GM12878 (cell line): ENCODE measurements around the gene SMOC1. TPM values are rescaled to one million over a fixed set of nuclear protein-coding genes. Genes with fewer than 3 reads are reported as not detected.

Source experiments
- ATAC-seq: fragments of 200-7000 bp; cut with Tn5 transposase; 3 replicates; pipeline ENCODE4 v1.9.1; 2020; ENCODE audit warnings: mild to moderate bottlenecking, moderate library complexity
- BruUV-seq: library from RNA; stranded (reverse); fragments of 400-500 nt; replicated peaks from 2 replicates; lab custom pipeline; 2021; lab: Mats Ljungman, UMichigan
- CTCF ChIA-PET: fragments of 300-600 bp; sonication (Branson Sonifier 250); formaldehyde crosslinking; extraction: SDS; loops from one replicate; lab custom pipeline; 2021; ENCODE audit warnings: inconsistent platforms; lab: Yijun Ruan, JAX
- POLR2A ChIA-PET: fragments of 350-600 bp; formaldehyde crosslinking; extraction: SDS; loops from one replicate; lab custom pipeline; 2021; ENCODE audit warnings: inconsistent platforms; lab: Charles Lee
- RAD21 ChIA-PET: fragments of 300-600 bp; sonication (Branson Sonifier 250); formaldehyde crosslinking; loops from one replicate; lab custom pipeline; 2023; ENCODE audit warnings: antibody characterized with exemption; ENCODE audit not compliant: unreplicated experiment; lab: Charles Lee
- SMC1A ChIA-PET: fragments of 300-600 bp; sonication (Branson Sonifier 250); formaldehyde crosslinking; loops from one replicate; lab custom pipeline; 2023; ENCODE audit not compliant: unreplicated experiment, uncharacterized antibody; lab: Charles Lee
- DNase-seq: peaks from one replicate; pipeline ENCODE4 v3.0.0-alpha.2; 2011; ENCODE audit warnings: low read depth, low spot score
- FAIRE-seq: peaks from 3 replicates; lab custom pipeline; 2011; peaks lifted over from hg19 to GRCh38; lab: Jason Lieb, UNC
- H2AFZ ChIP-seq: 2 replicates; pipeline ENCODE4 v1.6.0; 2011; ENCODE audit warnings: low read depth, low read length, control low read depth; ENCODE audit not compliant: control insufficient read depth
- H3K27ac ChIP-seq: 2 replicates; pipeline ENCODE4 v1.5.1; 2011; ENCODE audit warnings: control low read depth; ENCODE audit not compliant: control insufficient read depth, insufficient read depth
- H3K27me3 ChIP-seq, 2 experiments: replicated peaks in 1 of 2; 2 replicates each; pipeline versions ENCODE4 v1.6.0 to v1.6.1; 2011; ENCODE audit warnings: low read length in 1 of 2; ENCODE audit not compliant: control insufficient read depth in 2 of 2, insufficient read depth in 2 of 2
- H3K36me3 ChIP-seq, 2 experiments: 2 replicates each; pipeline ENCODE4 v1.5.1; 2011; ENCODE audit warnings: low read length in 1 of 2; ENCODE audit not compliant: control insufficient read depth in 2 of 2, insufficient read depth in 2 of 2
- H3K4me1 ChIP-seq: 2 replicates; pipeline ENCODE4 v1.6.1; 2011; ENCODE audit warnings: mild to moderate bottlenecking, low read length, moderate library complexity, mixed read lengths; ENCODE audit not compliant: control insufficient read depth, insufficient read depth
- H3K4me2 ChIP-seq: 2 replicates; pipeline ENCODE4 v1.6.0; 2011; ENCODE audit warnings: control low read depth; ENCODE audit not compliant: control insufficient read depth, insufficient read depth
- H3K4me3 ChIP-seq: fragments of 200-600 bp; sonication (generic); 2 replicates; pipeline ENCODE4 v1.5.1; 2016
- H3K79me2 ChIP-seq: 2 replicates; pipeline ENCODE4 v1.6.0; 2011; ENCODE audit warnings: low read length; ENCODE audit not compliant: control insufficient read depth, insufficient read depth
- H3K9ac ChIP-seq: 2 replicates; pipeline ENCODE4 v1.8.0; 2011; ENCODE audit warnings: low read length, control low read depth, mixed read lengths; ENCODE audit not compliant: control insufficient read depth, insufficient read depth
- H3K9me3 ChIP-seq: replicated peaks from 3 replicates; pipeline ENCODE4 v1.5.1; 2011; ENCODE audit warnings: mild to moderate bottlenecking, low read length; ENCODE audit not compliant: control insufficient read depth, insufficient read depth
- H4K20me1 ChIP-seq: 2 replicates; pipeline ENCODE4 v1.6.0; 2011; ENCODE audit not compliant: control insufficient read depth, insufficient read depth
- CEBPB ChIP-seq, 2 experiments: fragments of 150-350 bp in 1 of 2; IDR thresholded peaks; 2 replicates each; pipeline ENCODE4 v1.6.1; 2012 to 2014; ENCODE audit warnings: low read depth in 2 of 2, low read length in 2 of 2, borderline replicate concordance in 1 of 2, inconsistent platforms in 1 of 2
- CREM ChIP-seq: IDR thresholded peaks from 2 replicates; pipeline ENCODE4 v1.6.1; 2014; ENCODE audit warnings: antibody characterized with exemption, low read depth
- EP300 ChIP-seq, 2 experiments: fragments of 150-350 bp in 1 of 2; IDR thresholded peaks; 2 replicates each; pipeline ENCODE4 v1.6.1; 2011 to 2012; ENCODE audit warnings: low read depth in 2 of 2, low read length in 2 of 2, borderline replicate concordance in 1 of 2, improper control_type of control experiment in 1 of 2, inconsistent platforms in 1 of 2; ENCODE audit not compliant: control insufficient read depth in 1 of 2
- EZH2 ChIP-seq: IDR thresholded peaks from 2 replicates; pipeline ENCODE4 v1.6.1; 2012; ENCODE audit warnings: low read depth, mild to moderate bottlenecking, control low read depth, inconsistent platforms, low read length, borderline replicate concordance; ENCODE audit not compliant: control insufficient read depth
- FOS ChIP-seq: IDR thresholded peaks from 3 replicates; pipeline ENCODE4 v1.6.1; 2011; ENCODE audit warnings: borderline replicate concordance; ENCODE audit not compliant: insufficient read length; ENCODE audit errors: extremely low read depth
- FOXM1 ChIP-seq: IDR thresholded peaks from 2 replicates; pipeline ENCODE4 v1.6.1; 2012; ENCODE audit warnings: low read depth, mild to moderate bottlenecking, inconsistent platforms, low read length, moderate library complexity
- IKZF1 ChIP-seq: fragments of 450-650 bp; conservative IDR thresholded peaks from 2 replicates; pipeline ENCODE4 v1.6.1; 2017; ENCODE audit warnings: antibody characterized with exemption, mild to moderate bottlenecking
- RUNX3 ChIP-seq: IDR thresholded peaks from 2 replicates; pipeline ENCODE4 v1.6.1; 2012; ENCODE audit warnings: low read length, inconsistent platforms
- WGBS: methylation state at CpG from one replicate; pipeline ENCODE4 v1.1.6; 2016; ENCODE audit warnings: low lambda C conversion rate; ENCODE audit not compliant: insufficient replicate concordance, insufficient coverage; ENCODE audit errors: missing lambda C conversion rate; 5-methylcytosine and 5-hydroxymethylcytosine counted together
- in situ Hi-C: fragments of 300-500 bp; cut with MboI; formaldehyde crosslinking; loops from 9 replicates; pipeline ENCODE4 v1.14.3; 2018; ENCODE audit warnings: mixed read lengths
- intact Hi-C: fragments of 100-400 bp; cut with micrococcal nuclease; formaldehyde crosslinking; loops from one replicate; pipeline ENCODE4 v1.14.2; 2022; ENCODE audit not compliant: unreplicated experiment
- polyA plus RNA-seq, 11 experiments: library from polyadenylated mRNA; depleted of rRNA in 4 of 11; unstranded in 6 of 11; stranded (reverse) in 5 of 11; fragments of >200 nt; fragmentation: Nextera tagmentation in 4 of 11; fragmentation: Illumina TruSeq in 1 of 11; extraction: Ambion mirVana in 4 of 11; extraction: Trizol in 1 of 11; gene quantifications; 1 replicate in 1 of 11; 2 replicates in 10 of 11; pipeline versions ENCODE4 v1.2.1 to v1.2.3, GENCODE V29; 2011 to 2016; ENCODE audit warnings: inconsistent platforms in 2 of 11, missing spikeins in 2 of 11, low read depth in 1 of 11
- total RNA-seq, 4 experiments: library from RNA; depleted of rRNA in 3 of 4; stranded (reverse); fragments of >200 nt in 3 of 4; fragmentation: Illumina TruSeq in 1 of 4; extraction: Trizol in 1 of 4; gene quantifications; 2 replicates each; pipeline versions ENCODE4 v1.2.1 to v1.2.3, GENCODE V29; 2013 to 2021
- TF ChIP-seq, protein P1 (sequence below): fragments of 450-650 bp; IDR thresholded peaks from 2 replicates; pipeline ENCODE4 v1.6.1; 2017; ENCODE audit warnings: mild to moderate bottlenecking, moderate library complexity
- TF ChIP-seq, protein P2 (sequence below): IDR thresholded peaks from 2 replicates; pipeline ENCODE4 v1.6.1; 2012; ENCODE audit warnings: low read depth, low read length, improper control_type of control experiment
- TF ChIP-seq, protein P3 (sequence below): fragments of 150-350 bp; IDR thresholded peaks from 2 replicates; pipeline ENCODE4 v1.6.1; 2016; ENCODE audit warnings: low read depth, low read length
- TF ChIP-seq, protein P4 (sequence below): fragments of 450-650 bp; IDR thresholded peaks from 2 replicates; pipeline ENCODE4 v1.6.1; 2018; ENCODE audit warnings: borderline replicate concordance, mild to moderate bottlenecking; ENCODE audit not compliant: partially characterized antibody

SMOC1 gene
- total and polyA plus RNA-seq, 10 of the 15 experiments (the other 5 are each of a cell fraction or from before 2014, with no cell fraction given): 0.03 to 0.26 (median 0.14) TPM; not detected in 7

DNA sequence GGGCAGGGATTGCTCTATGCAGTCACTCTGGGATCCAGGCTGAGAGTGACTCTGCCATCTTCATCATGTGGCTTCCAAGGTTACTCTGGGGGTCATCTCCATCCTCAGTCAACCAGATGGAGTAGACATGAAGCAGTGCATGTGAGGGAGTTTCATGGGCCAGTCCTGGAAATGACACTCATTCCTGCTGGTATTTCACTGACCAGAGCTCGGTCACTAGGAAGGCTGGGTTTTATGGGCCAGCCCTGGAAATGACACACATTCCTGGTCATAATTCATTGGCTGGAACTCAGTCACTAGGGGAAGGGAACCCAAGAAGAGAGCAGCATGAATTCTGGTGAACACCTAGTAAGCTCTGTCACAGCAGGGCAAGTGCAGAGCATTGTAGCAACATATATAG lies 144.7 kb downstream of the SMOC1 start:
- no peak overlapping the region for H3K27ac ChIP-seq
- DNase-seq (no peak), FAIRE-seq (no peak), ATAC-seq (no peak)
- no peaks in the 10 kb centered on the region for H4K20me1 ChIP-seq
- no TSS peak for BruUV-seq
- in situ Hi-C loops: loop anchor here (10.0 kb wide), 1 partner anchor 439 kb away; no protein-coding TSS in a partner anchor
- no peak overlapping the region for H3K4me2 ChIP-seq
- H3K79me2 ChIP-seq: no peaks in the 10 kb centered on the region
- ChIA-PET CTCF (interaction anchor here (1.3 to 1.5 kb wide), 3 partner anchors 11 to 205 kb away, joined by 3 to 4 read pairs (median 4); no protein-coding TSS in a partner anchor), SMC1A (interaction anchor here (0.8 to 1.4 kb wide), 2 partner anchors 147 to 206 kb away, joined by 3 read pairs; no protein-coding TSS in a partner anchor), RAD21 (interaction anchor here (0.8 to 1.4 kb wide), 2 partner anchors 147 to 293 kb away, joined by 3 to 4 read pairs; no protein-coding TSS in a partner anchor), POLR2A (no interaction called here)
- no peak overlapping the region for H3K4me3 ChIP-seq
- intact Hi-C loops: no loop called here
- H2AFZ ChIP-seq: no peak overlapping the region
- no peaks in the 10 kb centered on the region for H3K36me3 ChIP-seq
- no peaks in the 10 kb centered on the region; a peak in 1 of 4 replicates for H3K27me3 ChIP-seq
- H3K9ac ChIP-seq: no peak overlapping the region
- H3K4me1 ChIP-seq: peaks cover 6% of the 10 kb centered on the region
- WGBS: 0% methylated on average over 1 of the region's 1 CpG
- no peaks in the 10 kb centered on the region for H3K9me3 ChIP-seq
- no peak for TF ChIP-seq EP300 (IDR thresholded peaks at IDR 0.05; ENCODE audit: borderline replicate concordance in 1 of 2, control insufficient read depth in 1 of 2, low read depth in 2 of 2, low read length in 2 of 2)
- no peak for TF ChIP-seq RUNX3
- TF ChIP-seq, protein P1, sequence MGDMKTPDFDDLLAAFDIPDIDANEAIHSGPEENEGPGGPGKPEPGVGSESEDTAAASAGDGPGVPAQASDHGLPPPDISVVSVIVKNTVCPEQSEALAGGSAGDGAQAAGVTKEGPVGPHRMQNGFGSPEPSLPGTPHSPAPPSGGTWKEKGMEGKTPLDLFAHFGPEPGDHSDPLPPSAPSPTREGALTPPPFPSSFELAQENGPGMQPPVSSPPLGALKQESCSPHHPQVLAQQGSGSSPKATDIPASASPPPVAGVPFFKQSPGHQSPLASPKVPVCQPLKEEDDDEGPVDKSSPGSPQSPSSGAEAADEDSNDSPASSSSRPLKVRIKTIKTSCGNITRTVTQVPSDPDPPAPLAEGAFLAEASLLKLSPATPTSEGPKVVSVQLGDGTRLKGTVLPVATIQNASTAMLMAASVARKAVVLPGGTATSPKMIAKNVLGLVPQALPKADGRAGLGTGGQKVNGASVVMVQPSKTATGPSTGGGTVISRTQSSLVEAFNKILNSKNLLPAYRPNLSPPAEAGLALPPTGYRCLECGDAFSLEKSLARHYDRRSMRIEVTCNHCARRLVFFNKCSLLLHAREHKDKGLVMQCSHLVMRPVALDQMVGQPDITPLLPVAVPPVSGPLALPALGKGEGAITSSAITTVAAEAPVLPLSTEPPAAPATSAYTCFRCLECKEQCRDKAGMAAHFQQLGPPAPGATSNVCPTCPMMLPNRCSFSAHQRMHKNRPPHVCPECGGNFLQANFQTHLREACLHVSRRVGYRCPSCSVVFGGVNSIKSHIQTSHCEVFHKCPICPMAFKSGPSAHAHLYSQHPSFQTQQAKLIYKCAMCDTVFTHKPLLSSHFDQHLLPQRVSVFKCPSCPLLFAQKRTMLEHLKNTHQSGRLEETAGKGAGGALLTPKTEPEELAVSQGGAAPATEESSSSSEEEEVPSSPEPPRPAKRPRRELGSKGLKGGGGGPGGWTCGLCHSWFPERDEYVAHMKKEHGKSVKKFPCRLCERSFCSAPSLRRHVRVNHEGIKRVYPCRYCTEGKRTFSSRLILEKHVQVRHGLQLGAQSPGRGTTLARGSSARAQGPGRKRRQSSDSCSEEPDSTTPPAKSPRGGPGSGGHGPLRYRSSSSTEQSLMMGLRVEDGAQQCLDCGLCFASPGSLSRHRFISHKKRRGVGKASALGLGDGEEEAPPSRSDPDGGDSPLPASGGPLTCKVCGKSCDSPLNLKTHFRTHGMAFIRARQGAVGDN: no peak
- TF ChIP-seq, protein P2, sequence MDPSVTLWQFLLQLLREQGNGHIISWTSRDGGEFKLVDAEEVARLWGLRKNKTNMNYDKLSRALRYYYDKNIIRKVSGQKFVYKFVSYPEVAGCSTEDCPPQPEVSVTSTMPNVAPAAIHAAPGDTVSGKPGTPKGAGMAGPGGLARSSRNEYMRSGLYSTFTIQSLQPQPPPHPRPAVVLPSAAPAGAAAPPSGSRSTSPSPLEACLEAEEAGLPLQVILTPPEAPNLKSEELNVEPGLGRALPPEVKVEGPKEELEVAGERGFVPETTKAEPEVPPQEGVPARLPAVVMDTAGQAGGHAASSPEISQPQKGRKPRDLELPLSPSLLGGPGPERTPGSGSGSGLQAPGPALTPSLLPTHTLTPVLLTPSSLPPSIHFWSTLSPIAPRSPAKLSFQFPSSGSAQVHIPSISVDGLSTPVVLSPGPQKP: no peak
- TF ChIP-seq CREM: no peak
- TF ChIP-seq, protein P3, sequence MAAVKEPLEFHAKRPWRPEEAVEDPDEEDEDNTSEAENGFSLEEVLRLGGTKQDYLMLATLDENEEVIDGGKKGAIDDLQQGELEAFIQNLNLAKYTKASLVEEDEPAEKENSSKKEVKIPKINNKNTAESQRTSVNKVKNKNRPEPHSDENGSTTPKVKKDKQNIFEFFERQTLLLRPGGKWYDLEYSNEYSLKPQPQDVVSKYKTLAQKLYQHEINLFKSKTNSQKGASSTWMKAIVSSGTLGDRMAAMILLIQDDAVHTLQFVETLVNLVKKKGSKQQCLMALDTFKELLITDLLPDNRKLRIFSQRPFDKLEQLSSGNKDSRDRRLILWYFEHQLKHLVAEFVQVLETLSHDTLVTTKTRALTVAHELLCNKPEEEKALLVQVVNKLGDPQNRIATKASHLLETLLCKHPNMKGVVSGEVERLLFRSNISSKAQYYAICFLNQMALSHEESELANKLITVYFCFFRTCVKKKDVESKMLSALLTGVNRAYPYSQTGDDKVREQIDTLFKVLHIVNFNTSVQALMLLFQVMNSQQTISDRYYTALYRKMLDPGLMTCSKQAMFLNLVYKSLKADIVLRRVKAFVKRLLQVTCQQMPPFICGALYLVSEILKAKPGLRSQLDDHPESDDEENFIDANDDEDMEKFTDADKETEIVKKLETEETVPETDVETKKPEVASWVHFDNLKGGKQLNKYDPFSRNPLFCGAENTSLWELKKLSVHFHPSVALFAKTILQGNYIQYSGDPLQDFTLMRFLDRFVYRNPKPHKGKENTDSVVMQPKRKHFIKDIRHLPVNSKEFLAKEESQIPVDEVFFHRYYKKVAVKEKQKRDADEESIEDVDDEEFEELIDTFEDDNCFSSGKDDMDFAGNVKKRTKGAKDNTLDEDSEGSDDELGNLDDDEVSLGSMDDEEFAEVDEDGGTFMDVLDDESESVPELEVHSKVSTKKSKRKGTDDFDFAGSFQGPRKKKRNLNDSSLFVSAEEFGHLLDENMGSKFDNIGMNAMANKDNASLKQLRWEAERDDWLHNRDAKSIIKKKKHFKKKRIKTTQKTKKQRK: no peak
- TF ChIP-seq IKZF1: no peak
- TF ChIP-seq, protein P4, sequence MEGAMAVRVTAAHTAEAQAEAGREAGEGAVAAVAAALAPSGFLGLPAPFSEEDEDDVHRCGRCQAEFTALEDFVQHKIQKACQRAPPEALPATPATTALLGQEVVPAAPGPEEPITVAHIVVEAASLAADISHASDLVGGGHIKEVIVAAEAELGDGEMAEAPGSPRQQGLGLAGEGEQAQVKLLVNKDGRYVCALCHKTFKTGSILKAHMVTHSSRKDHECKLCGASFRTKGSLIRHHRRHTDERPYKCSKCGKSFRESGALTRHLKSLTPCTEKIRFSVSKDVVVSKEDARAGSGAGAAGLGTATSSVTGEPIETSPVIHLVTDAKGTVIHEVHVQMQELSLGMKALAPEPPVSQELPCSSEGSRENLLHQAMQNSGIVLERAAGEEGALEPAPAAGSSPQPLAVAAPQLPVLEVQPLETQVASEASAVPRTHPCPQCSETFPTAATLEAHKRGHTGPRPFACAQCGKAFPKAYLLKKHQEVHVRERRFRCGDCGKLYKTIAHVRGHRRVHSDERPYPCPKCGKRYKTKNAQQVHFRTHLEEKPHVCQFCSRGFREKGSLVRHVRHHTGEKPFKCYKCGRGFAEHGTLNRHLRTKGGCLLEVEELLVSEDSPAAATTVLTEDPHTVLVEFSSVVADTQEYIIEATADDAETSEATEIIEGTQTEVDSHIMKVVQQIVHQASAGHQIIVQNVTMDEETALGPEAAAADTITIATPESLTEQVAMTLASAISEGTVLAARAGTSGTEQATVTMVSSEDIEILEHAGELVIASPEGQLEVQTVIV: no peak
- no peak for TF ChIP-seq EZH2
- TF ChIP-seq FOS: no peak
- TF ChIP-seq FOXM1: no peak
- TF ChIP-seq CEBPB (IDR thresholded peaks at IDR 0.05; ENCODE audit: borderline replicate concordance in 1 of 2, low read depth in 2 of 2, low read length in 2 of 2): no peak
